T-helper 1 cell (primary cell): ENCODE results near the gene PHYH.
"Not testable (repeated sequence)": the region's sequence is repeated elsewhere in the genome, so short reads cannot be mapped to it uniquely, and the experiment has no call there.

Experiments used
- DNase-seq, 5 donors: peaks; one replicate each; pipeline ENCODE4 v3.0.0-alpha.2; 2012 to 2020
- total RNA-seq, 4 donors: gene quantifications; one replicate each; lab custom pipeline; 2026; lab: John Stamatoyannopoulos, UW

The PHYH gene
- total RNA-seq, result 13.0 to 21.9 (median 19.1) reads per million in 4 donors

- peak; percentile 75 to 85 (median 81) for DNase-seq
These were observed at the start of gene PHYH for GRCh38 chr10:13299437-13300287. PHYH (minus strand) TSS chr10:13300064; CDS start chr10:13300042, 22 bp downstream.

GRCh38 chr10:13348216-13349017, 48.6 kb upstream of the PHYH start, which contains the start of gene SEPHS1:
SEPHS1 (minus strand) TSS chr10:13348293; CDS start chr10:13344950, 3,343 bp downstream.
- peak; percentile 62 to 93 (median 71) for DNase-seq

GRCh38 chr10:13347500-13348156, 47.8 kb upstream of the PHYH start:
- DNase-seq, result peak; percentile 52 to 82 (median 67)

GRCh38 chr10:13347043-13347499, 47.2 kb upstream of the PHYH start:
- DNase-seq, result peak in 3 of 5 donors; percentile 26 to 31 (median 31)

GRCh38 chr10:13346283-13347042, 46.6 kb upstream of the PHYH start:
- no peak for DNase-seq

- peak in 2 of 5 donors; percentile 17 to 18 for DNase-seq
These were observed 40.9 kb upstream of the PHYH start for GRCh38 chr10:13340626-13341376.

- no peak for DNase-seq
These were observed 40.2 kb upstream of the PHYH start for GRCh38 chr10:13340068-13340467.

- DNase-seq, result no peak
These were observed 38.7 kb upstream of the PHYH start for GRCh38 chr10:13338390-13339110.

- no peak for DNase-seq
These were observed 37.9 kb upstream of the PHYH start for GRCh38 chr10:13337827-13338196.

GRCh38 chr10:13337128-13337826, 37.4 kb upstream of the PHYH start:
- no peak for DNase-seq

GRCh38 chr10:13335881-13336280, 36.0 kb upstream of the PHYH start:
- DNase-seq, result no peak

GRCh38 chr10:13334556-13334955, 34.7 kb upstream of the PHYH start:
- DNase-seq, result no peak

GRCh38 chr10:13331646-13332045, 31.8 kb upstream of the PHYH start:
- DNase-seq, result no peak

GRCh38 chr10:13330980-13331379, 31.1 kb upstream of the PHYH start:
- DNase-seq, result not testable (repeated sequence)

GRCh38 chr10:13329565-13329964, 29.7 kb upstream of the PHYH start:
- DNase-seq, result no peak

GRCh38 chr10:13328613-13329012, 28.7 kb upstream of the PHYH start:
- DNase-seq, result no peak

GRCh38 chr10:13328126-13328525, 28.3 kb upstream of the PHYH start:
- no peak for DNase-seq

- no peak for DNase-seq
These were observed 27.7 kb upstream of the PHYH start for GRCh38 chr10:13327534-13327933.

- no peak for DNase-seq
These were observed 22.8 kb upstream of the PHYH start for GRCh38 chr10:13322615-13323148.

GRCh38 chr10:13321576-13321975, 21.7 kb upstream of the PHYH start:
- no peak for DNase-seq
